ENCODE results near the gene XXYLT1. TPM values are rescaled to one million over a fixed set of nuclear protein-coding genes. Genes with fewer than 3 reads are reported as not detected.
A peak's percentile ranks its signal among the peaks of the same experiment; 100 is the strongest.

Gene XXYLT1
- total and polyA plus RNA-seq, 9 of the 15 experiments (the other 6 are each of a cell fraction or from before 2014, with no cell fraction given): 1.9 to 18.9 (median 15.0) TPM

GRCh38 chr3:195044411-195044810 lies 226.5 kb downstream of the XXYLT1 start:
- H3K27me3 ChIP-seq (ENCODE audit: control insufficient read depth in 2 of 2, insufficient read depth in 2 of 2, low read length in 2 of 2): peaks cover 25 to 71% of the 10 kb centered on the region in 2 experiments
- DNase-seq (ENCODE audit: extremely low read depth in 1 of 4, low spot score in 3 of 4) (no peak), FAIRE-seq (no peak), ATAC-seq (no peak)
- in situ Hi-C loops (cut with MboI): no loop called here
- intact Hi-C loops (cut with micrococcal nuclease): no loop called here
- no peak overlapping the region for H3K9ac ChIP-seq (ENCODE audit: insufficient read depth in 1 of 2, low read depth in 2 of 2, low read length in 2 of 2)
- no peak overlapping the region for H3K4me2 ChIP-seq (ENCODE audit: insufficient read depth, low read length)
- no peaks in the 10 kb centered on the region; a peak in 1 of 5 replicates for H3K4me1 ChIP-seq (replicated peaks in 1 of 2; ENCODE audit: control insufficient read depth in 2 of 2, insufficient read depth in 2 of 2, low read length in 2 of 2)
- no peaks in the 10 kb centered on the region for H4K20me1 ChIP-seq (replicated peaks; ENCODE audit: control insufficient read depth, insufficient read depth, low read length)
- no peak overlapping the region for H3K4me3 ChIP-seq
- CTCF ChIA-PET (ENCODE audit: low intra/inter-chr PET ratio): no interaction called here
- H3K36me3 ChIP-seq (ENCODE audit: control insufficient read depth, insufficient read depth, low read length): no peaks in the 10 kb centered on the region
- no peak for TF ChIP-seq HMG20A (CRISPR knock-in tag; conservative IDR thresholded peaks at IDR 0.05)
- no peaks in the 10 kb centered on the region for H3K9me1 ChIP-seq (ENCODE audit: control insufficient read depth, insufficient read depth, low read length)
- no TSS peak for BruUV-seq (replicated peaks)
- H2AFZ ChIP-seq (ENCODE audit: low read depth, low read length): no peak overlapping the region
- no peaks in the 10 kb centered on the region for H3K9me3 ChIP-seq (replicated peaks; ENCODE audit: control insufficient read depth, insufficient read depth, low read depth, low read length)
- H3K27ac ChIP-seq (ENCODE audit: extremely low read depth, low read depth, low read length): no peak overlapping the region
- no peaks in the 10 kb centered on the region for H3K79me2 ChIP-seq (ENCODE audit: control insufficient read depth, insufficient read depth, low read length)
- POLR2A ChIA-PET: no interaction called here
- 3% methylated on average over 7 of the region's 7 CpGs for WGBS (ENCODE audit: insufficient coverage, low coverage, missing lambda C conversion rate)

GRCh38 chr3:195043607-195044339 lies 227.2 kb downstream of the XXYLT1 start:
- Histone ChIP-seq H3K9ac (ENCODE audit: insufficient read depth in 1 of 2, low read depth in 2 of 2, low read length in 2 of 2) (no peak overlapping the region; a peak in 1 of 4 replicates), H3K9me1 (ENCODE audit: control insufficient read depth, insufficient read depth, low read length) (no peaks in the 10 kb centered on the region), H3K9me3 (replicated peaks; ENCODE audit: control insufficient read depth, insufficient read depth, low read depth, low read length) (no peaks in the 10 kb centered on the region), H2AFZ (ENCODE audit: low read depth, low read length) (no peak overlapping the region), H3K27ac (ENCODE audit: extremely low read depth, low read depth, low read length) (no peak overlapping the region), H3K4me3 (no peak overlapping the region), H3K79me2 (ENCODE audit: control insufficient read depth, insufficient read depth, low read length) (no peaks in the 10 kb centered on the region), H3K27me3 (ENCODE audit: control insufficient read depth in 2 of 2, insufficient read depth in 2 of 2, low read length in 2 of 2) (peaks cover 27 to 78% of the 10 kb centered on the region in 2 experiments), H3K4me2 (ENCODE audit: insufficient read depth, low read length) (no peak overlapping the region), H4K20me1 (replicated peaks; ENCODE audit: control insufficient read depth, insufficient read depth, low read length) (no peaks in the 10 kb centered on the region), H3K4me1 (replicated peaks in 1 of 2; ENCODE audit: control insufficient read depth in 2 of 2, insufficient read depth in 2 of 2, low read length in 2 of 2) (no peaks in the 10 kb centered on the region; a peak in 1 of 5 replicates), H3K36me3 (ENCODE audit: control insufficient read depth, insufficient read depth, low read length) (no peaks in the 10 kb centered on the region)
- in situ Hi-C loops (cut with MboI): no loop called here
- DNase-seq (ENCODE audit: extremely low read depth in 1 of 4, low spot score in 3 of 4) (no peak), FAIRE-seq (no peak), ATAC-seq (no peak)
- 2% methylated on average over 12 of the region's 12 CpGs for WGBS (ENCODE audit: insufficient coverage, low coverage, missing lambda C conversion rate)
- intact Hi-C loops (cut with micrococcal nuclease): no loop called here
- TF ChIP-seq SUPT5H (IDR thresholded peaks at IDR 0.05) (no peak), ARID4B (CRISPR knock-in tag; IDR thresholded peaks at IDR 0.05) (no peak), LCOR (CRISPR knock-in tag; IDR thresholded peaks at IDR 0.05) (no peak), SMARCA4 (IDR thresholded peaks at IDR 0.05) (no peak), L3MBTL2 (IDR thresholded peaks at IDR 0.05) (no peak), MEIS2 (IDR thresholded peaks at IDR 0.05; ENCODE audit: partially characterized antibody) (peak; percentile 48), MTA3 (IDR thresholded peaks at IDR 0.05; ENCODE audit: borderline replicate concordance) (no peak), THRB (CRISPR knock-in tag; conservative IDR thresholded peaks at IDR 0.05) (no peak)
- CTCF ChIA-PET (ENCODE audit: low intra/inter-chr PET ratio): no interaction called here
- POLR2A ChIA-PET: no interaction called here
- BruUV-seq (replicated peaks): no TSS peak

Measured in K562 (cell line).